PC-9 (cell line): Measurements from ENCODE around the gene NAPSA.

Source experiments
- CTCF ChIP-seq: fragments of 200-600 bp; sonication (generic); conservative IDR thresholded peaks from 2 replicates; pipeline ENCODE4 v1.6.1; 2017; ENCODE audit warnings: mixed run types, antibody characterized with exemption, mild to moderate bottlenecking, moderate library complexity
- EZH2 ChIP-seq: fragments of 200-600 bp; sonication (generic); IDR thresholded peaks from 2 replicates; pipeline ENCODE4 v1.8.0; 2017; ENCODE audit warnings: antibody characterized with exemption, low read depth

GRCh38 chr19:50344661-50345318 is 20.6 kb downstream of the NAPSA start:
- TF ChIP-seq EZH2 (no peak), CTCF (no peak)
